Measurements from ENCODE around the gene NUCKS1. TPM values are rescaled to one million over a fixed set of nuclear protein-coding genes. Genes with fewer than 3 reads are reported as not detected.

The NUCKS1 gene
- 74.4 and 76.0 TPM in 2 replicates for total RNA-seq

- peak; percentile 93 for DNase-seq (ENCODE audit: extremely low read depth, low read depth, low spot score)
Observed at GRCh38 chr1:205750138-205751035, at the start of gene NUCKS1. Gene NUCKS1, minus strand, starts transcription at chr1:205750182. Its CDS starts 209 bp downstream, at chr1:205749973.

GRCh38 chr1:205798577-205798976, 48.6 kb upstream of the NUCKS1 start:
- no peak for DNase-seq (ENCODE audit: extremely low read depth, low read depth, low spot score)

GRCh38 chr1:205797168-205797567, 47.2 kb upstream of the NUCKS1 start:
- no peak for DNase-seq (ENCODE audit: extremely low read depth, low read depth, low spot score)

GRCh38 chr1:205794011-205794730, 44.2 kb upstream of the NUCKS1 start:
- DNase-seq (ENCODE audit: extremely low read depth, low read depth, low spot score), result no peak

- no peak for DNase-seq (ENCODE audit: extremely low read depth, low read depth, low spot score)
Observed at GRCh38 chr1:205792961-205793673, 43.1 kb upstream of the NUCKS1 start.

GRCh38 chr1:205792481-205792881, 42.5 kb upstream of the NUCKS1 start:
- no peak for DNase-seq (ENCODE audit: extremely low read depth, low read depth, low spot score)

GRCh38 chr1:205791568-205792180, 41.7 kb upstream of the NUCKS1 start:
- DNase-seq (ENCODE audit: extremely low read depth, low read depth, low spot score), result no peak

GRCh38 chr1:205787287-205787916, 37.4 kb upstream of the NUCKS1 start:
- no peak for DNase-seq (ENCODE audit: extremely low read depth, low read depth, low spot score)

- DNase-seq (ENCODE audit: extremely low read depth, low read depth, low spot score), result no peak
Observed at GRCh38 chr1:205786601-205787000, 36.6 kb upstream of the NUCKS1 start.

GRCh38 chr1:205785446-205785845, 35.5 kb upstream of the NUCKS1 start:
- DNase-seq (ENCODE audit: extremely low read depth, low read depth, low spot score), result no peak

- no peak for DNase-seq (ENCODE audit: extremely low read depth, low read depth, low spot score)
Observed at GRCh38 chr1:205783904-205784303, 33.9 kb upstream of the NUCKS1 start.

- no peak for DNase-seq (ENCODE audit: extremely low read depth, low read depth, low spot score)
Observed at GRCh38 chr1:205783433-205783795, 33.4 kb upstream of the NUCKS1 start.

- no peak for DNase-seq (ENCODE audit: extremely low read depth, low read depth, low spot score)
Observed at GRCh38 chr1:205782627-205783432, 32.8 kb upstream of the NUCKS1 start.

- DNase-seq (ENCODE audit: extremely low read depth, low read depth, low spot score), result no peak
Observed at GRCh38 chr1:205780335-205780734, 30.4 kb upstream of the NUCKS1 start.

- DNase-seq (ENCODE audit: extremely low read depth, low read depth, low spot score), result no peak
Observed at GRCh38 chr1:205777994-205778393, 28.0 kb upstream of the NUCKS1 start.

- peak; percentile 54 for DNase-seq (ENCODE audit: extremely low read depth, low read depth, low spot score)
Observed at GRCh38 chr1:205775717-205776056, 25.7 kb upstream of the NUCKS1 start.

- peak; percentile 64 for DNase-seq (ENCODE audit: extremely low read depth, low read depth, low spot score)
Observed at GRCh38 chr1:205775015-205775716, 25.2 kb upstream of the NUCKS1 start, which contains the start of gene RAB29. Gene RAB29, minus strand, starts transcription at chr1:205775482. Its CDS starts 526 bp downstream, at chr1:205774956.

GRCh38 chr1:205774198-205775014, 24.4 kb upstream of the NUCKS1 start:
- no peak for DNase-seq (ENCODE audit: extremely low read depth, low read depth, low spot score)

Data from glomerular endothelial cell (primary cell).